ENCODE results near the gene C18orf54. TPM values are rescaled to one million over a fixed set of nuclear protein-coding genes. Genes with fewer than 3 reads are reported as not detected.
"Not testable (repeated sequence)": the region's sequence is repeated elsewhere in the genome, so short reads cannot be mapped to it uniquely, and the experiment has no call there.

The C18orf54 gene
- total RNA-seq = 1.3 TPM

- DNase-seq (ENCODE audit: low spot score) = peak; percentile 87
Measured at GRCh38 chr18:54357660-54358494, at the start of gene C18orf54, which contains the start of gene STARD6. TSS of gene C18orf54 (plus strand) at chr18:54357906. CDS start at chr18:54360573, 2,667 bp downstream. TSS of gene STARD6 (minus strand) at chr18:54357858. CDS start at chr18:54354573, 3,285 bp downstream.

GRCh38 chr18:54309564-54309963 lies 48.1 kb upstream of the C18orf54 start:
- not testable (repeated sequence) for DNase-seq (ENCODE audit: low spot score)

- DNase-seq (ENCODE audit: low spot score) = no peak
Measured at GRCh38 chr18:54316071-54316820, 41.5 kb upstream of the C18orf54 start.

GRCh38 chr18:54323561-54323960 lies 34.1 kb upstream of the C18orf54 start:
- no peak for DNase-seq (ENCODE audit: low spot score)

- no peak for DNase-seq (ENCODE audit: low spot score)
Measured at GRCh38 chr18:54323970-54324369, 33.7 kb upstream of the C18orf54 start.

GRCh38 chr18:54327818-54328217 lies 29.9 kb upstream of the C18orf54 start:
- no peak for DNase-seq (ENCODE audit: low spot score)

- no peak for DNase-seq (ENCODE audit: low spot score)
Measured at GRCh38 chr18:54329787-54330186, 27.9 kb upstream of the C18orf54 start.

GRCh38 chr18:54330768-54331548 lies 26.7 kb upstream of the C18orf54 start:
- no peak for DNase-seq (ENCODE audit: low spot score)

GRCh38 chr18:54335638-54336173 lies 22.0 kb upstream of the C18orf54 start:
- DNase-seq (ENCODE audit: low spot score) = no peak

GRCh38 chr18:54338230-54338629 lies 19.5 kb upstream of the C18orf54 start:
- no peak for DNase-seq (ENCODE audit: low spot score)

GRCh38 chr18:54351186-54351585 lies 6.5 kb upstream of the C18orf54 start:
- no peak for DNase-seq (ENCODE audit: low spot score)

GRCh38 chr18:54357082-54357659 lies 535 bp upstream of the C18orf54 start:
- no peak for DNase-seq (ENCODE audit: low spot score)

- DNase-seq (ENCODE audit: low spot score) = no peak
Measured at GRCh38 chr18:54358495-54359040, 862 bp downstream of the C18orf54 start.

GRCh38 chr18:54359233-54359632 lies 1.5 kb downstream of the C18orf54 start:
- no peak for DNase-seq (ENCODE audit: low spot score)

- no peak for DNase-seq (ENCODE audit: low spot score)
Measured at GRCh38 chr18:54360406-54360805, 2.7 kb downstream of the C18orf54 start.

GRCh38 chr18:54378057-54378456 lies 20.4 kb downstream of the C18orf54 start:
- no peak for DNase-seq (ENCODE audit: low spot score)

GRCh38 chr18:54381640-54382039 lies 23.9 kb downstream of the C18orf54 start:
- no peak for DNase-seq (ENCODE audit: low spot score)

- DNase-seq (ENCODE audit: low spot score) = no peak
Measured at GRCh38 chr18:54382076-54382475, 24.4 kb downstream of the C18orf54 start.

GRCh38 chr18:54382733-54383252 lies 25.1 kb downstream of the C18orf54 start:
- no peak for DNase-seq (ENCODE audit: low spot score)

GRCh38 chr18:54386043-54386442 lies 28.3 kb downstream of the C18orf54 start:
- DNase-seq (ENCODE audit: low spot score) = no peak
